HCT116 (cell line): ENCODE measurements around the gene UBN1. TPM values are rescaled to one million over a fixed set of nuclear protein-coding genes. Genes with fewer than 3 reads are reported as not detected.

Source experiments
- ATAC-seq: fragments of 200-7000 bp; cut with Tn5 transposase; 2 replicates; pipeline ENCODE4 v1.9.1; 2020; ENCODE audit warnings: mild to moderate bottlenecking, moderate library complexity
- BruUV-seq: library from RNA; stranded (reverse); fragments of 400-500 nt; replicated peaks from 2 replicates; lab custom pipeline; 2021; lab: Mats Ljungman, UMichigan
- CTCF ChIA-PET: fragments of 300-600 bp; sonication (Branson Sonifier 250); formaldehyde crosslinking; loops from one replicate; lab custom pipeline; 2021; ENCODE audit warnings: antibody characterized with exemption; lab: Charles Lee
- POLR2A ChIA-PET: fragments of 300-600, 350-600 bp; sonication (Branson Sonifier 250); formaldehyde crosslinking; loops from one replicate; lab custom pipeline; 2021; ENCODE audit warnings: antibody characterized with exemption; lab: Charles Lee
- RAD21 ChIA-PET, 2 experiments: fragments of 300-600 bp; sonication (Branson Sonifier 250); formaldehyde crosslinking; loops; one replicate each; lab custom pipeline; 2023; ENCODE audit warnings: low total read pairs in 2 of 2; ENCODE audit not compliant: uncharacterized antibody in 2 of 2, unreplicated experiment in 2 of 2, low non-redundant PET in 1 of 2; lab: Charles Lee
- DNase-seq: peaks from one replicate; pipeline ENCODE4 v3.0.0-alpha.2; 2010; ENCODE audit warnings: low read depth, low spot score
- H2AFZ ChIP-seq: fragments of 200-600 bp; shearing (Covaris generic), sonication (generic); 2 replicates; pipeline ENCODE4 v1.6.1; 2017; ENCODE audit warnings: low read depth, mixed run types, mixed read lengths, antibody characterized with exemption, low read length; ENCODE audit not compliant: poor library complexity, severe bottlenecking
- H3K27ac ChIP-seq: 2 replicates; pipeline ENCODE4 v1.5.1; 2012; ENCODE audit warnings: low read depth, low read length
- H3K27me3 ChIP-seq: fragments of 200-600 bp; sonication (generic); 2 replicates; pipeline ENCODE4 v1.6.1; 2016; ENCODE audit warnings: mixed run types, low read length, mixed read lengths; ENCODE audit not compliant: insufficient read depth
- H3K36me3 ChIP-seq, 2 experiments: fragments of 200-500 bp in 1 of 2; fragments of 200-600 bp in 1 of 2; sonication (Bioruptor generic) in 1 of 2; sonication (generic) in 1 of 2; 2 replicates each; pipeline versions ENCODE4 v1.5.1 to v1.6.1; 2014 to 2016; ENCODE audit warnings: low read length in 2 of 2, inconsistent platforms in 1 of 2, mixed read lengths in 1 of 2, mixed run types in 1 of 2; ENCODE audit not compliant: insufficient read depth in 2 of 2, control insufficient read depth in 1 of 2
- H3K4me1 ChIP-seq, 2 experiments: fragments of 200-600 bp in 1 of 2; sonication (generic) in 1 of 2; 2 replicates each; pipeline versions ENCODE4 v1.5.1 to v1.6.1; 2012 to 2017; ENCODE audit warnings: low read length in 2 of 2, inconsistent platforms in 1 of 2, mild to moderate bottlenecking in 1 of 2, mixed read lengths in 1 of 2, mixed run types in 1 of 2, moderate library complexity in 1 of 2; ENCODE audit not compliant: insufficient read depth in 2 of 2, control insufficient read depth in 1 of 2
- H3K4me2 ChIP-seq: fragments of 200-600 bp; sonication (generic); 2 replicates; pipeline ENCODE4 v1.6.1; 2017; ENCODE audit warnings: mixed run types, low read length, mixed read lengths
- H3K4me3 ChIP-seq, 2 experiments: fragments of 200-600 bp in 1 of 2; sonication (generic) in 1 of 2; replicated peaks in 1 of 2; 2 replicates each; pipeline ENCODE4 v1.5.1; 2011 to 2016; ENCODE audit warnings: low read length in 2 of 2, control low read depth in 1 of 2, low read depth in 1 of 2, mild to moderate bottlenecking in 1 of 2, mixed read lengths in 1 of 2, mixed run types in 1 of 2
- H3K79me2 ChIP-seq: fragments of 200-600 bp; sonication (generic); 2 replicates; pipeline ENCODE4 v1.6.1; 2017; ENCODE audit warnings: mild to moderate bottlenecking, mixed run types, low read length, moderate library complexity, mixed read lengths; ENCODE audit not compliant: insufficient read depth
- H3K9ac ChIP-seq: fragments of 200-600 bp; sonication (generic); 2 replicates; pipeline ENCODE4 v1.6.1; 2016; ENCODE audit warnings: low read length, mixed read lengths
- H3K9me2 ChIP-seq: fragments of 200-600 bp; sonication (generic), shearing (Covaris generic); 2 replicates; pipeline ENCODE4 v1.6.1; 2017; ENCODE audit warnings: mixed run types, mild to moderate bottlenecking, moderate library complexity; ENCODE audit not compliant: insufficient read depth
- H3K9me3 ChIP-seq, 2 experiments: fragments of 200-500 bp in 1 of 2; fragments of 200-600 bp in 1 of 2; sonication (Bioruptor generic) in 1 of 2; sonication (generic) in 1 of 2; 2 replicates each; pipeline ENCODE4 v1.6.1; 2014 to 2017; ENCODE audit warnings: low read length in 2 of 2, mixed read lengths in 2 of 2, inconsistent platforms in 1 of 2, low read depth in 1 of 2, mild to moderate bottlenecking in 1 of 2, mixed run types in 1 of 2, moderate library complexity in 1 of 2; ENCODE audit not compliant: control insufficient read depth in 1 of 2, insufficient read depth in 1 of 2
- H4K20me1 ChIP-seq: fragments of 200-600 bp; sonication (generic), shearing (Covaris generic); 2 replicates; pipeline ENCODE4 v1.6.1; 2017; ENCODE audit warnings: mixed run types, mild to moderate bottlenecking, moderate library complexity; ENCODE audit not compliant: insufficient read depth
- EGR1 ChIP-seq: IDR thresholded peaks from 2 replicates; pipeline ENCODE4 v1.6.1; 2012; ENCODE audit warnings: low read depth
- ELF1 ChIP-seq: IDR thresholded peaks from 2 replicates; pipeline ENCODE4 v1.6.1; 2012; ENCODE audit warnings: low read depth, borderline replicate concordance
- EZH2 ChIP-seq: fragments of 200-600 bp; sonication (generic); IDR thresholded peaks from 2 replicates; pipeline ENCODE4 v1.6.1; 2017; ENCODE audit warnings: antibody characterized with exemption, mixed run types
- FOSL1 ChIP-seq: IDR thresholded peaks from 2 replicates; pipeline ENCODE4 v1.6.1; 2012; ENCODE audit warnings: low read depth
- POLR2A ChIP-seq: IDR thresholded peaks from 2 replicates; pipeline ENCODE4 v1.7.0; 2011; ENCODE audit warnings: borderline replicate concordance; ENCODE audit not compliant: insufficient read depth, insufficient read length; ENCODE audit errors: extremely low read depth
- RAD21 ChIP-seq: IDR thresholded peaks from 2 replicates; pipeline ENCODE4 v1.6.1; 2012; ENCODE audit warnings: low read depth, mild to moderate bottlenecking
- REST ChIP-seq: IDR thresholded peaks from 2 replicates; pipeline ENCODE4 v1.6.1; 2012; ENCODE audit warnings: low read depth
- SP1 ChIP-seq: IDR thresholded peaks from 2 replicates; pipeline ENCODE4 v1.6.1; 2012; ENCODE audit warnings: low read depth
- SRF ChIP-seq: IDR thresholded peaks from 2 replicates; pipeline ENCODE4 v1.6.1; 2012; ENCODE audit warnings: low read depth
- TCF7L2 ChIP-seq: IDR thresholded peaks from 2 replicates; pipeline ENCODE4 v1.7.0; 2011; ENCODE audit warnings: borderline replicate concordance, inconsistent platforms; ENCODE audit not compliant: insufficient read depth, insufficient read length; ENCODE audit errors: extremely low read depth
- YY1 ChIP-seq: IDR thresholded peaks from 2 replicates; pipeline ENCODE4 v1.6.1; 2011; ENCODE audit warnings: low read length, low read depth, moderate library complexity, mild to moderate bottlenecking; ENCODE audit not compliant: insufficient replicate concordance; ENCODE audit errors: extremely low read depth
- ZFX ChIP-seq: fragments of 450-650 bp; IDR thresholded peaks from 2 replicates; pipeline ENCODE4 v1.6.1; 2017
- ZNF274 ChIP-seq: fragments of 200-500 bp; sonication (Bioruptor generic); IDR thresholded peaks from 2 replicates; pipeline ENCODE4 v1.6.1; 2014; ENCODE audit warnings: mild to moderate bottlenecking, low read depth, low read length, inconsistent platforms
- intact Hi-C: fragments of 100-400 bp; cut with micrococcal nuclease; formaldehyde crosslinking; loops from 2 replicates; pipeline ENCODE4 v1.10.0; 2022
- total RNA-seq: library from RNA; stranded (reverse); gene quantifications from one replicate; pipeline ENCODE4 v1.2.1, GENCODE V29; 2021; ENCODE audit not compliant: unreplicated experiment

UBN1 gene
- total RNA-seq, 1 experiment from 2014 or later: 31.9 TPM

GRCh38 chr16:4925293-4925607 is 78.0 kb downstream of the UBN1 start:
- DNase-seq: no peak
- Histone ChIP-seq H3K79me2 (no peaks in the 10 kb centered on the region; the same call in 1 of the 2 replicates), H2AFZ (no peak overlapping the region), H3K9me2 (no peaks in the 10 kb centered on the region), H3K9me3 (peaks cover 4 to 13% of the 10 kb centered on the region in 2 experiments; a peak in 2 of 4 replicates), H3K9ac (no peak overlapping the region), H3K4me2 (peak overlapping the region; percentile 22), H3K27me3 (no peaks in the 10 kb centered on the region), H3K4me3 (no peak overlapping the region), H4K20me1 (no peaks in the 10 kb centered on the region)
- CTCF ChIA-PET: no interaction called here
- BruUV-seq: no TSS peak
- TF ChIP-seq POLR2A (no peak), FOSL1 (no peak), YY1 (no peak), SRF (no peak), ZFX (no peak), EZH2 (no peak), ELF1 (no peak), EGR1 (no peak), SP1 (no peak), TCF7L2 (no peak), ZNF274 (no peak), RAD21 (no peak), REST (no peak)
- TF ChIP-seq, all 23 proteins: peak for 0
- ATAC-seq: no peak
- intact Hi-C loops: no loop called here
- RAD21 ChIA-PET: no interaction called here
- H3K27ac ChIP-seq: no peak overlapping the region
- peaks cover 0 to 13% of the 10 kb centered on the region in 2 experiments; a peak in 1 of 4 replicates for H3K36me3 ChIP-seq
- POLR2A ChIA-PET: no interaction called here
- H3K4me1 ChIP-seq: peaks cover 7 to 22% of the 10 kb centered on the region in 2 experiments; a peak in 3 of 4 replicates
